NCI-H748 (cell line): ENCODE results near the gene SFXN2.
"Not testable (repeated sequence)": the region's sequence is repeated elsewhere in the genome, so short reads cannot be mapped to it uniquely, and the experiment has no call there.

Experiments
- DNase-seq: peaks from one replicate; lab custom pipeline; 2025; ENCODE audit not compliant: unreplicated experiment; lab: John Stamatoyannopoulos, UW

Gene SFXN2

GRCh38 chr10:102714621-102715455 is at the start of gene SFXN2:
TSS of gene SFXN2 (plus strand) at chr10:102714636. CDS start at chr10:102726637, 12,001 bp downstream.
- peak; percentile 52 for DNase-seq

GRCh38 chr10:102665904-102666509 is 48.4 kb upstream of the SFXN2 start:
- DNase-seq = no peak

GRCh38 chr10:102667411-102667810 is 47.0 kb upstream of the SFXN2 start:
- DNase-seq = not testable (repeated sequence)

- no peak for DNase-seq
Observed at GRCh38 chr10:102668326-102669107, 45.9 kb upstream of the SFXN2 start.

- no peak for DNase-seq
Observed at GRCh38 chr10:102669206-102670064, 45.0 kb upstream of the SFXN2 start.

GRCh38 chr10:102670065-102670670 is 44.3 kb upstream of the SFXN2 start:
- no peak for DNase-seq

- no peak for DNase-seq
Observed at GRCh38 chr10:102670871-102671434, 43.5 kb upstream of the SFXN2 start.

- no peak for DNase-seq
Observed at GRCh38 chr10:102673236-102673818, 41.1 kb upstream of the SFXN2 start.

GRCh38 chr10:102673819-102674511 is 40.5 kb upstream of the SFXN2 start:
- DNase-seq = peak; percentile 71

GRCh38 chr10:102674566-102674965 is 39.9 kb upstream of the SFXN2 start:
- DNase-seq = no peak

GRCh38 chr10:102675011-102675665 is 39.3 kb upstream of the SFXN2 start:
- no peak for DNase-seq

GRCh38 chr10:102675666-102676533 is 38.5 kb upstream of the SFXN2 start:
- no peak for DNase-seq

- DNase-seq = no peak
Observed at GRCh38 chr10:102676534-102677315, 37.7 kb upstream of the SFXN2 start.

- no peak for DNase-seq
Observed at GRCh38 chr10:102677331-102678067, 36.9 kb upstream of the SFXN2 start.

GRCh38 chr10:102678068-102678400 is 36.4 kb upstream of the SFXN2 start:
- DNase-seq = peak; percentile 22

GRCh38 chr10:102678842-102679289 is 35.6 kb upstream of the SFXN2 start:
- DNase-seq = peak; percentile 87
